ENCODE measurements around the gene CST9. TPM values are rescaled to one million over a fixed set of nuclear protein-coding genes. Genes with fewer than 3 reads are reported as not detected.

The CST9 gene
- total RNA-seq, 1 experiment from 2014 or later = not detected

GRCh38 chr20:23595941-23596340 is 9.8 kb downstream of the CST9 start:
- no peaks in the 10 kb centered on the region for H3K4me1 ChIP-seq (ENCODE audit: control insufficient read depth in 1 of 2, insufficient read depth in 2 of 2, low read length in 2 of 2)
- no peaks in the 10 kb centered on the region for H3K9me3 ChIP-seq (ENCODE audit: control insufficient read depth in 1 of 2, insufficient read depth in 1 of 2, low read depth in 1 of 2, low read length in 2 of 2)
- no peak overlapping the region for H2AFZ ChIP-seq (ENCODE audit: low read depth, low read length, poor library complexity, severe bottlenecking)
- no peak for DNase-seq (ENCODE audit: low read depth, low spot score)
- H3K9me2 ChIP-seq (ENCODE audit: insufficient read depth) = no peaks in the 10 kb centered on the region
- H3K4me3 ChIP-seq (replicated peaks in 1 of 2; ENCODE audit: low read depth in 1 of 2, low read length in 2 of 2) = no peak overlapping the region
- no peaks in the 10 kb centered on the region for H3K36me3 ChIP-seq (ENCODE audit: control insufficient read depth in 1 of 2, insufficient read depth in 2 of 2, low read length in 2 of 2)
- H3K9ac ChIP-seq (ENCODE audit: low read length) = no peak overlapping the region
- H3K27me3 ChIP-seq (ENCODE audit: insufficient read depth, low read length) = peaks cover 39% of the 10 kb centered on the region
- H3K79me2 ChIP-seq (ENCODE audit: insufficient read depth, low read length) = no peaks in the 10 kb centered on the region
- BruUV-seq (replicated peaks) = no TSS peak
- no peak for ATAC-seq
- POLR2A ChIA-PET = no interaction called here
- H3K4me2 ChIP-seq (ENCODE audit: low read length) = no peak overlapping the region
- H4K20me1 ChIP-seq (ENCODE audit: insufficient read depth) = no peaks in the 10 kb centered on the region
- H3K27ac ChIP-seq (ENCODE audit: low read depth, low read length) = no peak overlapping the region
- CTCF ChIA-PET = no interaction called here
- TF ChIP-seq SIN3A (IDR thresholded peaks at IDR 0.05; ENCODE audit: low read depth) (no peak), POLR2AphosphoS5 (IDR thresholded peaks at IDR 0.05; ENCODE audit: low read depth, low read length) (no peak), ZBTB33 (IDR thresholded peaks at IDR 0.05; ENCODE audit: extremely low read depth, insufficient replicate concordance, low read length) (no peak), ZFX (IDR thresholded peaks at IDR 0.05) (no peak), CBX3 (IDR thresholded peaks at IDR 0.05; ENCODE audit: low read depth) (no peak), ZNF274 (IDR thresholded peaks at IDR 0.05; ENCODE audit: low read depth, low read length) (no peak), ATF3 (IDR thresholded peaks at IDR 0.05) (no peak), CTCF (IDR thresholded peaks at IDR 0.05 in 2 of 3, conservative IDR thresholded peaks at IDR 0.05 in 1 of 3; ENCODE audit: borderline replicate concordance in 1 of 3, insufficient read depth in 1 of 3, low read depth in 2 of 3, low read length in 2 of 3) (no peak), EZH2phosphoT487 (IDR thresholded peaks at IDR 0.05; ENCODE audit: borderline replicate concordance) (no peak), JUND (IDR thresholded peaks at IDR 0.05) (no peak), TCF7L2 (IDR thresholded peaks at IDR 0.05; ENCODE audit: borderline replicate concordance, extremely low read depth, insufficient read depth, insufficient read length) (no peak)
- intact Hi-C loops (cut with micrococcal nuclease) = no loop called here
- RAD21 ChIA-PET (ENCODE audit: low non-redundant PET in 1 of 2, low total read pairs in 2 of 2, uncharacterized antibody in 2 of 2, unreplicated experiment in 2 of 2) = no interaction called here

All from HCT116 (cell line).